ENCODE results near the gene FMN1.

Gene FMN1

GRCh38 chr15:33159726-33160453, 34.6 kb downstream of the FMN1 start:
- TF ChIP-seq CTCF (IDR thresholded peaks at IDR 0.05), result no peak

GRCh38 chr15:33158366-33158765, 36.1 kb downstream of the FMN1 start:
- TF ChIP-seq CTCF (IDR thresholded peaks at IDR 0.05), result no peak

GRCh38 chr15:33157371-33158037, 37.0 kb downstream of the FMN1 start:
- no peak for TF ChIP-seq CTCF (IDR thresholded peaks at IDR 0.05)

GRCh38 chr15:33155691-33156420, 38.7 kb downstream of the FMN1 start:
- TF ChIP-seq CTCF (IDR thresholded peaks at IDR 0.05), result no peak

- no peak for TF ChIP-seq CTCF (IDR thresholded peaks at IDR 0.05)
Observed at GRCh38 chr15:33154351-33155166, 40.0 kb downstream of the FMN1 start.

GRCh38 chr15:33153548-33153947, 41.0 kb downstream of the FMN1 start:
- no peak for TF ChIP-seq CTCF (IDR thresholded peaks at IDR 0.05)

- no peak for TF ChIP-seq CTCF (IDR thresholded peaks at IDR 0.05)
Observed at GRCh38 chr15:33152502-33153109, 41.9 kb downstream of the FMN1 start.
